NCI-H187 treated with DMSO at 0.1 percent for 48 hours (cell line): ENCODE data around the gene COL6A2.
"Not testable (repeated sequence)": the region's sequence is repeated elsewhere in the genome, so short reads cannot be mapped to it uniquely, and the experiment has no call there.

Experiments used
- DNase-seq: peaks from one replicate; lab custom pipeline; 2025; lab: John Stamatoyannopoulos, UW

The COL6A2 gene

GRCh38 chr21:46061063-46061462, 36.8 kb upstream of the COL6A2 start:
- DNase-seq, result no peak

GRCh38 chr21:46061518-46061917, 36.4 kb upstream of the COL6A2 start:
- DNase-seq, result no peak

DNA sequence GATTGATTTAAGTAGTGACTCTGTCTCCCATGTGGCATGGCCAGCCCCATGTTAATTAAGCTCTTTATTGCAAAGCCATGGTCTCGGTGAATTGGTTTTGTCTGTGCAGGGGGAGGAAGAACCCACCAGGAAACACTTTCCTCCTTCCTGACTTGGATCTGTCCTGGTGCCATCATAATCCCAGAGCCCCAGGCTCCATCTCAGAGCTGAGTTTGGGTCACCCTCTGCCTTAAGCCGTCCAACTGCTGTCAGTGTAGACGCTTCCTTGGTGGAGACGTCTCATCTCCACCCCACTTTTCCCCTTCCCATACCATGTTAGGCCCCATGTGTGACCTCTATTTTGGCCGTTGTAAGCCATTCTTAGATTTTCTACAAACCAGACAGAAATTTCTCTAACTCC, 36.0 kb upstream of the COL6A2 start:
- DNase-seq, result no peak

DNA sequence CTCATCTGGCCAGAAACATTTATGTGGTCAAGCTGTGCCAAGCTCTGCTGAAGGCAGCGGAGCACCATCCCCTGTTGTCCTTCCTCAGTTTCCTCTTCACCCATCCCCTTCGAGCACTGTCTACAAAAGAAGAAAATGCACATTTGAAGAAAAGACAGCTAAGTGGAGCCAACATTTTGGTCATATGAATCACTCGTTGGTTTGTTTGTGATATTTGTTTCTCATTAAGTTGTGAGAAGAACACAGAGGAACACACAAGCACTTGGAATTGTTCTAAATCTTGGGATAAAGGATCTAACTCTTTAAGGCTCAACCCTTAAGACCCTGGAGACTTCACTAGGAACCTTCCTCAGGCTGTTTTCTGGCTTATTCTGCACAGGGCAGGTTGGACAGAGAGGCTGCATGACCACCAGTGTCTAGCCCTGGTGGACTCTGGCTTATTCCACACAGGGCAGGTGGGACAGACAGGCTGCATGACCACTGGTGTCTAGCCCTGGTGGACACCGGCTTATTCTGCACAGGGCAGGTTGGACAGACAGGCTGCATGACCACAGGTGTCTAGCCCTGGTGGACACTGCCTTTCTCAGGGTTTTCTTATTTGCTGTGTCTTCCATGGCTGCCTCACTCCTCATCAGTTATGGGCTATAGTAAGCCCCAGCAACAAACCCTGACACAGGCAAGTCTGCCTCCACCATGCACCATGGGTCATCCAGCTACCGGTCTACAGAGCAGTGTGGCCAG, 35.3 kb upstream of the COL6A2 start:
- DNase-seq, result no peak

DNA sequence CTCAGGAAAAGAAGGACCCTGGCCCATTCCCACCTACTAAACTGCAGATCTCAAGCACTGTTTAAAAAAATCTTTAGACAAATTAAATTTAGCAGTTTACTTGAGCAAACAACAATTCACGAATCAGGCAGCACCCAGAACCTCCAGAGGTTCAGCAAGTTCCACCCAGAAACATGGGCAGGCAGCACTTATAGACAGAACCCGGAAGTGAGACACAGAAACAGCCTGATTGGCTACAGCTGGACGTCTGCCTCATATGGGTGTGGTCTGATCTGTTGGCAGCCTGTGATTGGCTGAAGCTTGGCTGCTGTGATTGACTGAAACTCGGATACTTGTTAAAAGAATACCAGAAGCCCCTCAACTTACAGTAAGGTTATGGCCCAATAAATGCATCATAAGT, 34.7 kb upstream of the COL6A2 start:
- no peak for DNase-seq

- no peak for DNase-seq
These were observed 33.9 kb upstream of the COL6A2 start for GRCh38 chr21:46063734-46064680.

GRCh38 chr21:46064870-46065214, 33.1 kb upstream of the COL6A2 start:
- DNase-seq, result no peak

- no peak for DNase-seq
These were observed 32.5 kb upstream of the COL6A2 start for GRCh38 chr21:46065215-46065913.

- DNase-seq, result no peak
These were observed 31.9 kb upstream of the COL6A2 start for GRCh38 chr21:46065914-46066551.

GRCh38 chr21:46066591-46067331, 31.2 kb upstream of the COL6A2 start:
- no peak for DNase-seq

DNA sequence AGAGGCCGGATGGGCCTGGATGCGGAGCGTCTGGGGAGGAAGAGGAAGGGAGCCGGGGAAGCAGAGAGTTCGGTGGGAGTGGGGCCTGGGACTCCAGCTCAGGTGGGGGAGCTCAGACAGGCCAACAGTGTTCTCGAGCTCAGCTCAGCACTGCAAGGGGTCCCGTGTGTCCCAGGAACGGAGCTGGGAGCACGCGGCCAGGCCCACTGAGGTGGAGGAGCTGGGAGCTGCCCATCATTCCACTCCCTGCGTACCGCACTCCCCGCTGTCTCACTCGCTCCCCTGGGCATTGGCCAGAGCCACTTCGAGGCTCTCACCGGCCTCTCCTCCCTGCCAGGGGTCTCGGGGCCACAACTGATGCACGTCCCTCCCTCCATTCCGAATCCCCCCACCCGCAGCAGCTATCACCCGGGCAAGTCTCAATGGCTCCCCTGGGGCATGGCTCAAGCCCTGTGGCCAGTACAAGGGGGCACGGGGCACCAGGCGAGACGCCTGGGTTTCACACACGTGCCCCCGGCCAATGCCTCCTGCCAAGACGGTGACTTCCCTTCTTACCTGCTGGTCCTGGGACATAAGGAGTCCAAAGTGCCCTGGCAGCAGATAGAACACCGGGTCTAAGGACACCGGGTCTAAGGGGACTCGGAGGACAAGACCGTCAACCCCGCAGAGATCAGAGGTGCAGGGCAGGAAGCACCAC, 30.3 kb upstream of the COL6A2 start:
- no peak for DNase-seq

DNA sequence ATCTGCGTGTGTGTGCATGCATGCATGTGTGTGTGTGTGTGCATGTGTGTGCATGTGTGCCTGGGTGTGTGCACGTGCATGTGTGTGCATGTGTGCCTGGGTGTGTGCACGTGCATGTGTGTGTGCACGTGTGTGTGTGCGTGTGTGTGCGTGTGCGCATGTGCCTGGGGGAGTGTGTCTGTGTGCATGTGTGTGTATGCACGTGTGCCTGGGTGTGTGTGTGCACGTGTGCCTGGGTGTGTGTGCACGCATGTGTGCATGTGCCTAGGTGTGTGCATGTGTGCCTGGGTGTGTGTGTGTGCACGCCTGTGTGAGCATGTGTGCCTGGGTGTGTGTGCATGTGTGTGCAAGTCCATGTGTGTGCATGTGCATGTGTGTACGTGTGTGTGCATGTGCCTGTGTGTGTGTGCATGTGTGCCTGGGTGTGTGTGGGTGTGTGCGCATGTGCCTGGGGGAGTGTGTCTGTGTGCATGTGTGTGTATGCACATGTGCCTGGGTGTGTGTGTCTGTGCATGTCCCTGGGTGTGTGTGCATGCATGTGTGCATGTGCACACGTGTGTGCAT, 29.3 kb upstream of the COL6A2 start:
- no peak for DNase-seq

- no peak for DNase-seq
These were observed 28.7 kb upstream of the COL6A2 start for GRCh38 chr21:46069166-46069565.

DNA sequence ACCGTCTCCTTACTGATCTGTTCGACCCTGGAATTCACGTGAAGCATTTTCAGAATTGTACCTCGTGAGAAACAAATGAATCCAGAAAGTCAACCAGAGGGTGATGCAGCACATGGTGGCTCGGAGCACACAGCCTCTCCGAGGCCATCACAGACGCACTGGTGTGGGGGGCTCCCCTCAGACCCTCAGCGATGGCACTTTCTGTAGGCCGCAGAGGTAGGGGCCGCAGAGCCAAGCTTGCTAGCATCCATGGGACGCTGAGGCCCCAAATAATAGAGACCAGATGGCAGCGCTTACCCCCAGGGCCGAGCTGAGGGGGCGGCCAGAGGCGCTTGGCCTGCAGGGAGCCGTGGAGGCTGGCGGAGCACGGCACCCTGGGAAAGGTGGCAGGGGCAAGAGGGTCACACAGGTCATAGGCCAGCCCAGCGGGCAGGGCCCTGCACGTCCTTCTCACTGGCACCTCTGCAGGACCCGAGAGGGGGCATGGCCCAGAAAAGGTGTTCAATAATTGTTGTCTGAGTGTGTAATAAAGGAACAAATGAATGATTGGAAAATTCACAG, 28.1 kb upstream of the COL6A2 start:
- no peak for DNase-seq

- no peak for DNase-seq
These were observed 26.8 kb upstream of the COL6A2 start for GRCh38 chr21:46071082-46071481.

DNA sequence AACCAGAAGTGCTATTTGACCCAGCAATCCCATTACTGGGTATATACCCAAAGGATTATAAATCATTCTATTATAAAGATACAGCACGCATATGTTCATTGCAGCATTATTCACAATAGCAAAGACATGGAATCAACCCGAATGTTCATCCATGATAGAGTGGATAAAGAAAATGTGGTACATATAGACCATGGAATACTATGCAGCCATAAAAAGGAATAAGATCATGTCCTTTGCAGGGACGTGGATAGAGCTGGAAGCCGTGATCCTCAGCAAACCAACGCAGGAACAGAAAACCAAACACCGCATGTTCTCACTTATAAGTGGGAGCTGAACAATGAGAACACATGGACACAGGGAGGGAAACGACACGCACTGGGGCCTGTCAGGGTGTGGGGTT, 21.2 kb upstream of the COL6A2 start:
- DNase-seq, result not testable (repeated sequence)

DNA sequence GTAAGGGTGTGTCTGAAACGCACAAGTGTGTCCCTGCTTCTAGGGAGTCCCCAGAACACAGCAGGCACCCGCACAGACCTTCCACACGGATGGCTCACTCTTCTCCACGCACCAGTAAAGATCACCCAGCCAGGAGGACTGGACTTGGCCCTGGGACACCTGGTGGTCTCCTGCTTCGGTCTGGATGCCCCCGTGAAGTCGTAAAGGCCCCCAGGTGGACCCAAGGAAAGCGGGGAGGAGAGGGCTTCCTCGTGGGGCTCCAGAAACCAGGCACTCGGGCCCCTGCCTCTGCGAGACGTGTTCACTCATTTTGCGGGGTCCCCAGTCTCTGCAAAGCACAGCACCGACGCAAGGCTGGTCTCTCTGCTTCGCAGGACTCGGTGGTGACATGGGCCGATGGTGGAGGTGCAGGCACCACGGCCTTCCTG, 20.2 kb upstream of the COL6A2 start:
- no peak for DNase-seq

DNA sequence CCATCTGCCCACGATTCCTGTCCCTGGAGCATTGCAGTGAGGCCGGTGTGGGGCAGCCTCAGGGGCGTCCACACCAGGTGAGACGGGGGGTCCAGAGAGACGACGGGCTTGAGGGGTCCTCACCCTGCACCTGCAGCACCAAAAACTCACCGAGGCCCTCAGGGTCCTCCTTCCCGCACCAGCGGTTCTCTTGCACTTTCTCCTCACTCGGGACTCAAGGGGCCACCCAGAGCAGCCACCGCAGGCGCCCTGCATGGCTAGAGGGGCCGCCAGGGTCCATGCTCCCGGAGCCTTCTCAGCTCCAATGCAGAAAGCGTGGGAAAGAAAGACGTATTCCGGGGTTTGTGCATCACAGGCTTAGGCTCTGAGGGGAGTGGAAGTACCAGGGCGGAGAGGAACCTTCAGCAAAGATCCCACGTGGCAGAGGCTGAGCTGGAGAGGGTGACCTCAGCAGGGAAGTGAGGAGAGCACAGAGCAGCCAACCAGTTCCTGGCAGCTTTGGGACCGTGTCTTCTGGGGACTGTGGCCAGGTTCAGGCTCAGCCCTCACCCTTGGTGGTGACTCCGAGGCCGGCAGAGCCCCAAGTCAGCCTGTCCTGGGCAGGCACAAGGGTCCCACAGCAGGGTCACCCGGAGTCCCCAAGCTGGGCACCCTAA, 19.5 kb upstream of the COL6A2 start:
- DNase-seq, result no peak

GRCh38 chr21:46078978-46079351, 18.9 kb upstream of the COL6A2 start:
- no peak for DNase-seq
